Testis (tissue), 3 donors: ENCODE results near the gene HMG20A. TPM values are rescaled to one million over a fixed set of nuclear protein-coding genes. Genes with fewer than 3 reads are reported as not detected.
A peak's percentile ranks its signal among the peaks of the same experiment; 100 is the strongest.

ENCODE experiments used
- DNase-seq: peaks from one replicate; pipeline ENCODE4 v3.0.0-alpha.2; 2019
- H3K27ac ChIP-seq, 2 donors: fragments of 200-600 bp; sonication (generic); one replicate each; pipeline ENCODE4 v1.5.1; 2019
- H3K27me3 ChIP-seq: fragments of 200-600 bp; sonication (generic); one replicate; pipeline ENCODE4 v1.5.1; 2019
- H3K36me3 ChIP-seq: fragments of 200-600 bp; sonication (generic); one replicate; pipeline ENCODE4 v1.5.1; 2017; ENCODE audit warnings: low read depth; ENCODE audit errors: missing control alignments
- H3K4me1 ChIP-seq: fragments of 200-600 bp; sonication (generic); one replicate; pipeline ENCODE4 v1.5.1; 2019
- H3K4me3 ChIP-seq, 2 donors: fragments of 200-600 bp; sonication (generic); one replicate each; pipeline ENCODE4 v1.5.1; 2017 to 2019
- H3K9me3 ChIP-seq: fragments of 200-600 bp; sonication (generic); one replicate; pipeline ENCODE4 v1.5.1; 2017
- CTCF ChIP-seq, 3 experiments: fragments of 450-650 bp in 2 of 3; fragments of 200-600 bp in 1 of 3; sonication (generic) in 1 of 3; IDR thresholded peaks; one replicate each; pipeline ENCODE4 v1.5.1; 2016 to 2019; ENCODE audit warnings: antibody characterized with exemption in 3 of 3, mild to moderate bottlenecking in 2 of 3, moderate library complexity in 1 of 3
- POLR2A ChIP-seq: fragments of 450-650 bp; IDR thresholded peaks from one replicate; pipeline ENCODE4 v1.6.1; 2017; ENCODE audit warnings: antibody characterized with exemption, mild to moderate bottlenecking, moderate library complexity
- WGBS, 2 donors: methylation state at CpG; one replicate each; pipeline ENCODE4 v1.1.5; 2018; 5-methylcytosine and 5-hydroxymethylcytosine counted together
- intact Hi-C: fragments of 100-400 bp; cut with DNase I; formaldehyde crosslinking; loops from one replicate; pipeline ENCODE4 v1.15.1; 2023; ENCODE audit warnings: low total_unique reads
- polyA plus RNA-seq: library from polyadenylated mRNA; stranded (reverse); fragments of 350-450 nt; fragmentation: Illumina TruSeq; extraction: RNeasy Lipid Tissue Mini Kit (QIAGEN cat#74804); gene quantifications from one replicate; pipeline ENCODE4 v1.2.3, GENCODE V29; 2014; ENCODE audit warnings: low read depth, low replicate concordance; ENCODE audit not compliant: insufficient read depth
- total RNA-seq, 2 donors: library from RNA; depleted of rRNA; stranded (reverse); fragments of >200 nt; gene quantifications; one replicate each; pipeline ENCODE4 v1.2.3, GENCODE V29; 2016

HMG20A gene
- total and polyA plus RNA-seq, 3 donors from 2014 or later = 44.2 to 87.7 (median 76.9) TPM

DNA sequence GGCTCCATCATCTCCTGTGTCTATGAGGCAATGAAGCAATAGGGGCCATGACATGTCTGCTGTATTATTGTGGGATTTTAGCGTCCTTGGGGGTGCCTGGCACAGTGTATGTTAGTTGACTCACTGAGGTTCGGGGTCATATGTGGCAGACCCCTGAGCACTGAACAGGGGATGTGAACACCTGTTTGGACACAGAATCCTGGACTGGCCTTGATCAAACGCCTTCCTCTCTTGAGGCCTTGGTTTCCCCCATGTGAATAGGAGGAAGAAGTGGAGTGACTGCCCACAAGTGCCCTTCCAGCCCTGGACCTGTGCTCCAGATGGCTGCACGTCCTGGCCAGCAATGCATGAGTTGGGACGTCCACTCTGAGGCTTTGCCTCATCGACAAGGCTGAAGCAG, 84.2 kb downstream of the HMG20A start:
- Histone ChIP-seq H3K27ac (no peak overlapping the region), H3K36me3 (no peaks in the 10 kb centered on the region), H3K27me3 (no peaks in the 10 kb centered on the region), H3K4me1 (peaks cover 54% of the 10 kb centered on the region), H3K9me3 (no peaks in the 10 kb centered on the region), H3K4me3 (no peak overlapping the region)
- TF ChIP-seq POLR2A = no peak
- no peak for TF ChIP-seq CTCF (IDR thresholded peaks at IDR 0.05)
- 92% methylated on average over 2 to 6 of the region's 6 CpGs for WGBS, 2 donors
- intact Hi-C loops = no loop called here
- DNase-seq = no peak

- DNase-seq = no peak
- TF ChIP-seq CTCF (IDR thresholded peaks at IDR 0.05) = no peak
- no peak for TF ChIP-seq POLR2A
- intact Hi-C loops = no loop called here
Observed at GRCh38 chr15:77505556-77505955, 84.9 kb downstream of the HMG20A start.

DNA sequence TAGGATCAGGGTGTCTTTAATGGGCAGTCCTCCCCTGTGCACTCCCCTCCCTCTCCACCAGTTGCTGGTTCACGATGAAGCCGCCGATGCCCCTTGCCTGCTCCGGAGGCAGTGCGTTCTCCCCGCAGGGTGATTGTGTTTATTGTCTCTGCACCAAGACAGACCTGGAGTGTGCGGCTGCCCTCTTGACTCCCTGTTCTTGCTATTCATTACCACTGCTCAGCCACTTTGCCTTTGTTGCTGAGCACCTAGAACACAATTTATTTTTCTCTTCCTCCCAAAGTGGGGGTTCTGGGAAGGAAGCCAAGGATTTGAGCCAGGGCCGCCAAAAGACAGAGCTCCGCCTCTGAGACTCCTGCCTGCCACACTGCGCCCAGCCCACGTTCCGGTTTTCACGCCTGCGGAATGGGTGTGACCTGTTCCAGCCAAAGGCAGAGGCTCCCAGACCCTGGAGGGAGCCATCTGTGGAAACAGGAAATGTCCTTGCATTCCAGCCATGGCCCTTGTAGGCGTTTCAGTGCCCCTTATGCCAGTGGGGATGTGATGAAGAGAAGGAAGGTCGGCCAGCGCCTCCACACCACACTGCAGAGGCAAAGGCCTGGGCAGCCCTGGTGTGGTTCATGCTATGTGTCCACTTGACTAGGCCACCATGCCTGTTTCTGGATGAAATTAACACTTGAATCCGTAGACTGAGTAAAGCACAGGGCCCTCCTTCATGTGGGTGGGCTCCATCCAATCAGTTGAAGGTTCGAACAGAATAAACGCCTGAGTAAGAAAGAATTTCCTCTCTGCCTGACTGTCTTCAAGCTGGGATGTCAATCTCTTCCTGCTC, 85.8 kb downstream of the HMG20A start:
- Histone ChIP-seq H3K9me3 (no peaks in the 10 kb centered on the region), H3K27me3 (no peaks in the 10 kb centered on the region), H3K4me3 (no peak overlapping the region), H3K36me3 (no peaks in the 10 kb centered on the region), H3K4me1 (peaks cover 63% of the 10 kb centered on the region), H3K27ac (peak overlapping the region; percentile 91 to 92)
- peak; percentile 81 for DNase-seq
- intact Hi-C loops = no loop called here
- WGBS, 2 donors = 39 to 49% methylated on average over 20 of the region's 20 CpGs
- TF ChIP-seq CTCF (IDR thresholded peaks at IDR 0.05) = peak in 1 of 3 experiments; percentile 17
- no peak for TF ChIP-seq POLR2A

More at GRCh38 chr15:77505556-77505955, 84.9 kb downstream of the HMG20A start:
- no peaks in the 10 kb centered on the region for H3K27me3 ChIP-seq
- H3K4me1 ChIP-seq = peaks cover 61% of the 10 kb centered on the region
- H3K36me3 ChIP-seq = no peaks in the 10 kb centered on the region
- 65 to 85% methylated on average over 3 to 4 of the region's 4 CpGs for WGBS, 2 donors
- peak overlapping the region in 1 of 2 donors; percentile 91 for H3K27ac ChIP-seq
- H3K4me3 ChIP-seq = no peak overlapping the region
- H3K9me3 ChIP-seq = no peaks in the 10 kb centered on the region

GRCh38 chr15:77507143-77507897, 86.6 kb downstream of the HMG20A start:
- WGBS, 2 donors = 32 to 43% methylated on average over 10 of the region's 10 CpGs
- peak; percentile 72 for DNase-seq
- Histone ChIP-seq H3K27me3 (no peaks in the 10 kb centered on the region), H3K4me3 (no peak overlapping the region), H3K27ac (peak overlapping the region; percentile 91 to 92), H3K36me3 (no peaks in the 10 kb centered on the region), H3K9me3 (no peaks in the 10 kb centered on the region), H3K4me1 (peaks cover 63% of the 10 kb centered on the region)
- TF ChIP-seq CTCF (IDR thresholded peaks at IDR 0.05) (no peak), POLR2A (no peak)
- intact Hi-C loops = no loop called here
